GM12891 (cell line): Measurements from ENCODE around the gene IER3.

Experiments
- DNase-seq: peaks from one replicate; pipeline ENCODE4 v3.0.0; 2011; ENCODE audit warnings: low spot score; ENCODE audit not compliant: insufficient read length
- FAIRE-seq: peaks from 2 replicates; lab custom pipeline; 2011; peaks lifted over from hg19 to GRCh38; lab: Jason Lieb, UNC
- PAX5 ChIP-seq: IDR thresholded peaks from 2 replicates; pipeline ENCODE4 v1.6.1; 2011; ENCODE audit warnings: low read length, moderate library complexity, mild to moderate bottlenecking; ENCODE audit not compliant: insufficient read depth, severe bottlenecking
- POLR2A ChIP-seq: IDR thresholded peaks from 2 replicates; pipeline ENCODE4 v1.6.1; 2011; ENCODE audit warnings: low read depth, low read length, control low read depth
- POLR2AphosphoS5 ChIP-seq: IDR thresholded peaks from 2 replicates; pipeline ENCODE4 v1.6.1; 2011; ENCODE audit warnings: low read depth, low read length, control low read depth
- POU2F2 ChIP-seq: IDR thresholded peaks from 2 replicates; pipeline ENCODE4 v1.6.1; 2011; ENCODE audit warnings: low read depth, mild to moderate bottlenecking, control low read depth, low read length, moderate library complexity
- SPI1 ChIP-seq: IDR thresholded peaks from 2 replicates; pipeline ENCODE4 v1.6.1; 2011; ENCODE audit warnings: low read depth, low read length, control low read depth
- TAF1 ChIP-seq: IDR thresholded peaks from 2 replicates; pipeline ENCODE4 v1.6.1; 2011; ENCODE audit warnings: low read depth, low read length, control low read depth

The IER3 gene

GRCh38 chr6:30748851-30749540, 4.6 kb upstream of the IER3 start:
- no peak for FAIRE-seq
- DNase-seq = no peak
- TF ChIP-seq POU2F2 (no peak), TAF1 (no peak), POLR2A (no peak), SPI1 (no peak)

GRCh38 chr6:30747902-30748769, 3.8 kb upstream of the IER3 start:
- no peak for FAIRE-seq
- TF ChIP-seq POU2F2 = no peak
- TF ChIP-seq PAX5 = no peak
- no peak for TF ChIP-seq POLR2AphosphoS5
- no peak for TF ChIP-seq POLR2A
- DNase-seq = no peak

- TF ChIP-seq POLR2AphosphoS5 (no peak), POU2F2 (no peak), POLR2A (no peak), TAF1 (no peak), PAX5 (no peak)
- FAIRE-seq = no peak
- DNase-seq = no peak
Observed at GRCh38 chr6:30747300-30747687, 2.9 kb upstream of the IER3 start.

- no peak for DNase-seq
Observed at GRCh38 chr6:30743099-30744053, 971 bp downstream of the IER3 start.

GRCh38 chr6:30742316-30743098, 1.8 kb downstream of the IER3 start, which contains the start of gene FLOT1:
Gene FLOT1 (minus strand): TSS chr6:30742687. CDS start chr6:30742189, 498 bp downstream.
- TF ChIP-seq POU2F2 (peak; percentile 53), PAX5 (no peak), TAF1 (peak; percentile 47; the same call in 1 of the 2 replicates), SPI1 (no peak), POLR2AphosphoS5 (peak; percentile 61; the same call in 1 of the 2 replicates), POLR2A (0 out of 2 replicates have a peak, but pooled peaks have one; percentile 33)
- peak; percentile 90 for DNase-seq
- peak; percentile 78 for FAIRE-seq

More at GRCh38 chr6:30743099-30744053, 971 bp downstream of the IER3 start:
- no peak for FAIRE-seq
- no peak for TF ChIP-seq POU2F2
- no peak for TF ChIP-seq TAF1
- no peak for TF ChIP-seq POLR2AphosphoS5
- no peak for TF ChIP-seq SPI1
- TF ChIP-seq PAX5 = no peak
- no peak for TF ChIP-seq POLR2A

- DNase-seq = no peak
- no peak for FAIRE-seq
Observed at GRCh38 chr6:30741789-30742315, 2.5 kb downstream of the IER3 start.

GRCh38 chr6:30741063-30741779, 3.1 kb downstream of the IER3 start:
- DNase-seq = no peak
- TF ChIP-seq PAX5 (no peak), POLR2AphosphoS5 (no peak), POLR2A (no peak), POU2F2 (no peak), TAF1 (no peak), SPI1 (no peak)
- FAIRE-seq = no peak

More at GRCh38 chr6:30741789-30742315, 2.5 kb downstream of the IER3 start:
- TF ChIP-seq POLR2AphosphoS5 (peak; percentile 77), POU2F2 (no peak), POLR2A (no peak)

- FAIRE-seq = no peak
- no peak for DNase-seq
- TF ChIP-seq PAX5 = no peak
Observed at GRCh38 chr6:30740540-30740870, 3.8 kb downstream of the IER3 start.
